ENCODE data around the gene ZNF556.

DNA sequence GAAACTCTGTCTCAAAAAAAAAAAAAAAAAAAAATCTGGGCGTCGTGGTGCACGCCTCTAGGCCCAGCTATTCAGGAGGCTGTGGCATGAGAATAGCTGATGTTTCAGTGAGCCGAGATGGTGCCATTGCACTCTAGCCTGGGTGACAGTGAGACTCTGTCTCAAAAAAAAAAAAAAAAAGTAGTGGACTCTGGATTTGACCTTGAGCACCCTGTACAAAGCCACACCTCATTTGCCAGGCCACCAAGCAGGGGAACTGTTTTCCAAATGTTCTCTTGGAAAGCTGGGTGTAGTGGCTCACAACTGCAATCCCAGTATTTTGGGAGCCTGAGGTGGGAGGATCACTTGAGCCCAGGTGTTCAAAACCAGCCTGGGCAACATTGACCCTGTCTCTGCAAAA, 29.7 kb upstream of the ZNF556 start:
- TF ChIP-seq, protein P1, sequence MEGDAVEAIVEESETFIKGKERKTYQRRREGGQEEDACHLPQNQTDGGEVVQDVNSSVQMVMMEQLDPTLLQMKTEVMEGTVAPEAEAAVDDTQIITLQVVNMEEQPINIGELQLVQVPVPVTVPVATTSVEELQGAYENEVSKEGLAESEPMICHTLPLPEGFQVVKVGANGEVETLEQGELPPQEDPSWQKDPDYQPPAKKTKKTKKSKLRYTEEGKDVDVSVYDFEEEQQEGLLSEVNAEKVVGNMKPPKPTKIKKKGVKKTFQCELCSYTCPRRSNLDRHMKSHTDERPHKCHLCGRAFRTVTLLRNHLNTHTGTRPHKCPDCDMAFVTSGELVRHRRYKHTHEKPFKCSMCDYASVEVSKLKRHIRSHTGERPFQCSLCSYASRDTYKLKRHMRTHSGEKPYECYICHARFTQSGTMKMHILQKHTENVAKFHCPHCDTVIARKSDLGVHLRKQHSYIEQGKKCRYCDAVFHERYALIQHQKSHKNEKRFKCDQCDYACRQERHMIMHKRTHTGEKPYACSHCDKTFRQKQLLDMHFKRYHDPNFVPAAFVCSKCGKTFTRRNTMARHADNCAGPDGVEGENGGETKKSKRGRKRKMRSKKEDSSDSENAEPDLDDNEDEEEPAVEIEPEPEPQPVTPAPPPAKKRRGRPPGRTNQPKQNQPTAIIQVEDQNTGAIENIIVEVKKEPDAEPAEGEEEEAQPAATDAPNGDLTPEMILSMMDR (IDR thresholded peaks at IDR 0.05; ENCODE audit: low read depth, low read length, poor library complexity, severe bottlenecking): no peak
- TF ChIP-seq EZH2phosphoT487 (IDR thresholded peaks at IDR 0.05; ENCODE audit: borderline replicate concordance, low read length): no peak
